Lower leg skin (tissue), 3 donors: ENCODE results near the gene CNEP1R1.

Source experiments
- CTCF ChIP-seq, 3 donors: fragments of 450-650 bp; IDR thresholded peaks; one replicate each; pipeline ENCODE4 v1.5.1; 2016; ENCODE audit warnings: antibody characterized with exemption in 3 of 3, mild to moderate bottlenecking in 3 of 3, moderate library complexity in 2 of 3
- POLR2A ChIP-seq, 2 donors: fragments of 450-650 bp; IDR thresholded peaks; one replicate each; pipeline ENCODE4 v1.6.1; 2016 to 2017; ENCODE audit warnings: antibody characterized with exemption in 2 of 2, mild to moderate bottlenecking in 1 of 2, moderate library complexity in 1 of 2

- TF ChIP-seq CTCF (IDR thresholded peaks at IDR 0.05) (no peak), POLR2A (IDR thresholded peaks at IDR 0.05) (no peak)
Observed at GRCh38 chr16:49998991-49999390, 26.0 kb upstream of the CNEP1R1 start.
